ENCODE data around the gene UBAC2.
"Not testable (repeated sequence)": the region's sequence is repeated elsewhere in the genome, so short reads cannot be mapped to it uniquely, and the experiment has no call there.

The UBAC2 gene

GRCh38 chr13:99249606-99250005, 49.0 kb downstream of the UBAC2 start:
- DNase-seq = not testable (repeated sequence)

DNA sequence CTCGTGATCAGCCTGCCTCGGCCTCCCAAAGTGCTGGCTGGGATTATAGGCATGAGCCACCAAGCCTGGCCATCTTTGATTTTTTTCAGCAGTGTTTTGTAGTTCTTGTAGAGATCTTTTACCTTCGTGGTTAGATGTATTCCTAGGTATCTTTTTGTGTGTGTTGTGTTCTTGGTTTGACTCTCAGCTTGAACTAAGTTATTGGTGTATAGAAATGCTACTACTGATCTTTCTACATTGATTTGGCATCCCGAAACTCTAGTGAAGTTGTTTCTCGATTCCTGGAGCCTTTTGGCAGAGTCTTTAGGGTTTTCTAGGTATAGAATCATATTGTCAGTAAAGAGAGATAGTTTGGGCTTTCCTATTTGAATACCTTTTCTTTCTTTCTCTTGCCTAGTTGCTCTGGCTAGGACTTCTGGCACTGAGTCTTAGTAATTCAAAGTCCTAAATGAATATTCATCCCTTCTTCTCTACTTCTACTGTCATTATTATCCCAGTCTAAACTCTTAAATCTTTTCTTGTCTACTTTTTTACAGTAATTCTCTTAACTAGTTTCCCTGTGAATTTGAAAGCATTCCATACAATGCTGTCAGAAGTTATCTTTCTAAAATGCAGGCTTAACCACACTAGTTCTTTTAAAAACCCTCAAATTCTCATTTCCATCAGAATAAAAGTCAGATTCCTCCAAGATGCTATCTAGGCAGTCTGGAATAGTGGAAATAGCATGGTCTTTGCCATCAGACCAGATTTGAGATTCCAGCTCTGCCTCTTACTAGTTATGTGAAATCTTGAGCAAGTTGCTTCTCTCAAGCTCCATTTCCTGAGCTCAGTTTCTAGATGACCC, 50.5 kb downstream of the UBAC2 start:
- no peak for DNase-seq

DNA sequence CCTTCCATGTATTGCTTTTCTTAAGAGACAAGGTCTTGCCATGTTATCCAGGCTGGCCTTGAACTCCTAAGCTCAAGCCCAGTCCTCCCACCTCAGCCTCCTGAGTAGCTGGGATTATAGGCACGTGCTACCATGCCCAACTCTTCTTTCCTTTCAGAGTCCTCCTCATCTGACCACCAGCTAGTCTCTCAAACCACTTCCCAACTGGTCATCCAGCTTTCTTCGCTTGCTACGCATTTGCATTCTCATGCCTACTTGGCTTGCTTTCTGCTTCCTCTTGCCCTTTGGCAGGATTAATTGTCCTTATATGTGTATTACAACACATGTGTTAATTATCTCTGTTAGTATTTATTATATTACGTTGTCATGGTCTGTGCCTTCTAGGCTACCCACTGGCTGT, 51.3 kb downstream of the UBAC2 start:
- no peak for DNase-seq

- DNase-seq = no peak
Observed at GRCh38 chr13:99254830-99255229, 54.2 kb downstream of the UBAC2 start.

DNA sequence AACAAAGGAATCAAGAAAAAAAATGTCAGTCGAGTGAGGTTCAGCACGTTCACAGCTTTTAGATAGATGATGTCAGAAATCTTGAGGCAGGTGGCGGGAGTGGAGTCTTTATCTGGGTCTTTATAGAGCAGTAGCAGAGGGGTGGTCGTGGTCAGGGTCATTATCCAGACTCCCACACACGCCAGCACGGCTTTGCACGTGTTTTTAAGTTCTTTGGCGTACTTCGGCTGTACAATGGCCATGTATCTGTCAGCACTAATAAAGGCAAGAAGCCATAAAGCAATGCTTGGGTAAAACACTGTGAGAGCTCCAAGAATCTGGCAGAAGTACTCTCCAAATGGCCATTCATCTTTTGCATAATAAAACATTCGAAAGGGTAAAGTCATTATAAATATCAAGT, 54.6 kb downstream of the UBAC2 start:
- no peak for DNase-seq

DNA sequence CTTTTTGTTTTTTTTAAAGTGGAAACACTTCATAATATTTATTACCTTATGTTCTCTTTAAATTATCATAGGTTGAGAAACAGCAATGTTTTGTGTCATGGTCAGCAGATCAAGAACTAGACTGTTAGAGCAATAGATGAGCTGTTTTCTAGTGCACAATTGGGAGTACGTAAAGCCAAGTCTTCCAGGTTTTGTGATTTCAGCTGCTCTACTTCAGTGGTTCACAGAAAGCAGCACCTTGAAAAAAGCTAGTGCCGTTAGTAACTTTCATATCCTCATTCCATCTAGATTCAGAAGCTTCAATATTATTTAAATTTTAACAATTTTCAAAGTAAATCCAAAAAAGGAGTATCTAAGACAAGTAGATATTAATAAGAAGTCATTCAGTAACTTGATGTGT, 55.6 kb downstream of the UBAC2 start:
- DNase-seq = no peak

DNA sequence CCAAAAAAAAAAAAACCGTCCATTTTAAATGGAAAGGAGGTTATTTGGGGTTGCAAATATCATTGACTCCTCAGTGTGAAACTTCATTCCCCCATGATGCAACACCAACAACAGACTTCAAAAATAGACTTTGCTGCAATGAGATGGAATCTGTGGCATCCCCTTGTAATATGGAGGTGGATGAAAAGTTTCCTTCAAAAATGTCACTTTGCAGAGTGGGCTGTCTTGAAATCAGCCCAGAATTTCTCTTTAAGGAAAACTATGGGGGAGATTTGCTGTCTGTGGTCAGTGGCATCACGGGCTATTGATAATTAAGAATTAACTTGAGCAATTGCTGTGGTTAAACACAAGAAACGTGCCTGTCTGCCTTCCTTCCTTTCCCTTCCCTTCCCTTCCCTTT, 56.1 kb downstream of the UBAC2 start:
- no peak for DNase-seq

DNA sequence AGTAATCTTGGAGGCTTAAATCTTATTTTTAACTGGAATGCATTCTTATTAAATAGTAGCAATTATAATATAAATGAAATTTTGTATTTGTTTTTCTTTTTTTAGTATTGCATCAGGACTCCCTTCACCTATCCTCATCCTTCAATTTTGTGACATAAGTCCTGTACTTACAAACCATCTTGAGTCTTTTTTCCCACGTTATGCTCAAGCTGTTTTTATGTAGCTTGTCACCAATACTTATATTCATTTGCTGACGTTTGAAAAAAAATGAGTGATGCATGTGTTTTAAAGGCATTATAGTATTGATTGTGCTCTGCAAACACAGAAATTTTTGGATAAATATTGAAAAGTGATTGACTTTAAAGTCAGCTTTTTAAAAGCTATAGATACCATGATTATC, 56.6 kb downstream of the UBAC2 start:
- no peak for DNase-seq

GRCh38 chr13:99258210-99258860, 57.7 kb downstream of the UBAC2 start, which contains the start of gene GPR18:
TSS of gene GPR18 (minus strand) at chr13:99258379. CDS start at chr13:99255872, 2,507 bp downstream.
- no peak for DNase-seq

- no peak for DNase-seq
Observed at GRCh38 chr13:99258946-99259345, 58.3 kb downstream of the UBAC2 start.

GRCh38 chr13:99260216-99260615, 59.6 kb downstream of the UBAC2 start:
- no peak for DNase-seq

DNA sequence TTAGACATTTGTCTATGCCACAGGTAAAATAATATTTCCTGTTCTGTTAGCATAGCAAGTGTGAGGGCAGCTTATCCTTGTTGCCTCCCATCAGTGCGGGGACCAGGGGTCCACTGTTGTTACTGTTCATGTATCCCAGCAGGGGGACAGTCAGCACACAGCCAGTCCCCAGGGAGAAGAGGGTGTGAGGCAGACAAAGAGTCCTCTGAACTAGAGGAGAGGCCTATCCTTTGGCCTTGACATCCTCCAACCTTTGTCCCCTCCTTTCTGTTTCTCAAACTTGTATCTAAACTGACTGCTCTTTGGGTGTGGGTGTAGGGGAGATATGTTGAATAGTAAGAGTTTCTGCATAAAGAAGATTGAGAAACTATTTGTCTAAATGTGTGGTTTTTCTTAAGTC, 60.4 kb downstream of the UBAC2 start:
- no peak for DNase-seq

DNA sequence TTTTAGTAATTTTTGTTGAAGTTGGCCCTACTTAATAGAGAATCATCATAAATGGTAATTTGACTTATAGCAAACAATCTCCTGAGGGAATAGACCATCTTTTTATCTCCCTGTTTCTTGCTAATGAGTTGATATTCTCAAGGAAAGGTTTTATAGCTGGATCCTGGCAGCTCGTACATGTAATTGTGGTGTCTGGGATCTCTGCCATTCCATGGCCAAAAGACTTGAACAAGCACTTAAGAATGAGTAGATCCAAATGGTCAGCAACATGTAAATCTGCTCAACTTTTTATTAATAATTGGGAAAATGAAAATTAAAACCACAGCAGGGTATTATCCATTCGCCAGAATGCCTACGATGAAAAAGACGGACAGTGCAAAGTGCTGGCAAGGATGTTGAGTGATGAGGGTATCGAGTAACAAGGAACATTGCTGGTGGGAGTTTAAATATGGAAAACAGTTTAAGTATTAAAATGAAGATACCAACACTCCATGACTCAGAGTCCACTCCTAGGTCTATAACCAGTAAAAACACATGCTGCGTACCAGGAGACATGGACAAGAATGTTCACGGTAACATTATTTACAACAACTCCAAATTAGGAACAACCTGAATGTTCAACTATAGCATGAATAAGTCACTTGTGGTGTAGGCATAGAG, 62.6 kb downstream of the UBAC2 start:
- DNase-seq = no peak

DNA sequence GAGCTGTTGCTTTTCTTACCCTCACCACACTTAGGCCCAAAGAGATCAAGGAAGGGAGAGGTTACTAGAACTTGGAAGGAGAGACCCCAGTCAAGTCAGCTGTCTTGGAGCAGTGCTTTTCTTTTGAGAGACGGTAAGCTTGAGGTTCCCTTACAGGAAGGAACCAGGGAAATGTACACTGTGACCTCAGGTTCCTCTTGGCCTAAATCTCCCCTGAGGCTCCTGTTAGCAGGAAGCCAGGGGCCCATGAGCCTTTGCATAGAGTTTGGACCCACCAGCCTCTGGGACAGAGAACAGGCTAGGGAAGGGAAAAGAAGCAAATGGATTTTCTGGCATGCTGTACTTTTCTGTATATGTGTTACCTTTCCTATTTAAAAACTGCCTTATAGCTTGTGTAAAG, 63.4 kb downstream of the UBAC2 start:
- DNase-seq = no peak

DNA sequence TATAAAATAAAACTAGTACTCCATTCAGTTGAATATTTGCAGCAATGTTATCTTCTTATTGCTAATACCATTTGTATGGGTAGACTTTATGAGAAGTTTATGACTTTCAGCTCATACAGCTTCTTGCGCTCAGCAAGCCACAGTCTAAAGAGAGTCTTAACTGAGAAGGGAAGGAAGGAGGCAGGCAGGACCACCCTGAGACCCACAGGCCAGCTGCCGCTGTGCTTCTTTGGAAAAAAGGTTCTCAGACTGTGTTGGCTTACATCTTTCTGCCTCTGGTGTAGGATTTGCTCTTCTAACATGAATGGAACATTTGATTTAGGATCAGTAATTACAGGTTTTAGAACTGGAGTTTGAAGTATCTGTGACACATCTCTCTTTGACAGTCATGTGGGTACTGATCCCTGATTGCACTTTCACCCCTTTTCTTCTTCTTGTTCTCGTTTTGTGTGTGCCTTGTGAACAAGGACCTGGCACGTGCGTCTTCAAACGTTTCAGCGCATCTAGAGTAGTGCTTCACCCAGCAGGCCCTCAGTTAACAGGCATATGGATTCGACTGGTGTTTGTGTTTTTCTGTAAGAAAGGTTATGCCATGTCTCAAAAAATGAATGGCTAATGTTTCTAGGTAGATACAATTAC, 64.6 kb downstream of the UBAC2 start:
- no peak for DNase-seq

- no peak for DNase-seq
Observed at GRCh38 chr13:99265821-99266426, 65.3 kb downstream of the UBAC2 start.

DNA sequence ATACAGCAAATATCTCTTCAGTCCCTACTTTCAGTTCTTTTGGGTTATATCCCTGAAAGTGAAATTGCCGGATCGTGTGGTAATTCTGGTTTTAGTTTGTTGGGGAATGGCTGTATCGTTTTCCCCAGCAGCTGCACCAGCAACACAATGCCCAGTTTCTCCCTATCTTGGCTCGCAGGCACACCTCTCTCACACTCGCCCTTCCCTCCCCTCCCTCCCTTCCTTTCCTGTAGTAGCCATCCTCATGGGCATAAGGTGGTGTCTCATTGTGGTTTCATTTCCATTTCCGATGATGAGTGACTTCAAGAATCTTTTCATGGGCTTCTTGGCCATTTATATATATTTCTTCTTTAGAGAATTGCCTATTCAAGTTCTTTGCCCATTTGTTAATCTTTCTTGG, 66.2 kb downstream of the UBAC2 start:
- no peak for DNase-seq

DNA sequence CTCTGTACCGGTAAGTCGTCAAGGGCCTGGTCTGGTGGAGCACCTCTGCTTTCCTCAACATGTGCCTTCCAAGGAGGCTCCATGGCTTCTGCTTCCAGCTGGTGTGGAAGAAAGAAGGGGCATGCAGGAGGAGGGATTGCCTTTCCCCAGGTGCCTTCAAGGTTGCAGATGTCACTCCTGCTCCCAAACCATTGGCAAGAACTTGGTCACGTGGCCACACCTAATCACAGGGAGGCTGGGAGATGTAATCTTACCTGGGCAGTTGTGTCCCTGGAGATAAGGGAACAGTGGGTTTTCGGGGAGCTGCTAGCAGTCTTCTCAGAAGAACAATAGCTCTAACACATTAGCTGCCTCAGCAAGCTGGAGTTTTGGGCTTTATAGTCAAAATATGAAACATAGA, 67.3 kb downstream of the UBAC2 start:
- DNase-seq = no peak

DNA sequence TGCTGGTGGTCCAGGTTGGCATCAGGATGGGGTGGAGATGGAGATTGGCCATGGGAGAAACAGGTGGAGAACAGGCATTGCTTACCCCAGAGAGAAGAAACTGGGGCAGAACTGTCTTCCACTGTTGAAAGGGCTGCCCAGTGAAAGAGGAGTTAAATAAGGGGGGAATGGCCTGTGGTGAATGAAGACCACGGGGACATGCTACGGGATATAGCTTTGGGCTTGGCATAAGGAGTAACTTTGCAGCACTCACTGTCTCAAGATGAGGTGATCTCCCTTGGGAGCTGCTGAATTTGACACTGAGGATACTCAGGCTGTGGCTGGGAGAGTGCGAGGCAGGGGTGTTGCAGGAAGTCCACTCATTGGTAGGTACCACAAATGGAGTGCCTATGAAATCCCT, 68.2 kb downstream of the UBAC2 start:
- no peak for DNase-seq

GRCh38 chr13:99269627-99270241, 69.1 kb downstream of the UBAC2 start:
- DNase-seq = peak; percentile 54

GRCh38 chr13:99270518-99270917, 69.9 kb downstream of the UBAC2 start:
- DNase-seq = no peak

- no peak for DNase-seq
Observed at GRCh38 chr13:99271249-99271648, 70.6 kb downstream of the UBAC2 start.

DNA sequence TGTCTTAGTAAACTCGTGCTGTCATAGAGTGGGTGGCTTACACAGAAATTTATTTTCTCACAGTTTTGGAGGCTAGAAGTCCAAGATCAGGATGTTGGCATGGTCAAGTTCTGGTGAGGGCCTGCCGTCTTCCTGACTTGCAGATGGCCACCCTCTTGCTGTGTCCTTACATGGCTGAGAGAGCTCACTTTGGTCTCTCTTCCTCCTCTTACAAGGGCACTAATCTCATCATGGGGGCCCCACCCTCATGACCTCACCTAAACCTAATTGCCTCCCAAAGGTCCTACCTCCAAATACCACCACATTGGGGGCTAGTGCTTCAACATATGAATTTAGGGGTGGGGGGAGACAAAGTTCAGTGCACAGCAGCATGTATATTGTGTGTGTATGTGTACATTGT, 71.8 kb downstream of the UBAC2 start:
- DNase-seq = no peak
